SW 1271 (cell line): ENCODE measurements around the gene NR1H2.

Experiments used
- DNase-seq, 2 experiments: peaks; one replicate each; lab custom pipeline; 2025; lab: John Stamatoyannopoulos, UW

NR1H2 gene

GRCh38 chr19:50422397-50423278, 46.4 kb downstream of the NR1H2 start:
- no peak for DNase-seq

- no peak for DNase-seq
Measured at GRCh38 chr19:50423279-50424113, 47.2 kb downstream of the NR1H2 start.

GRCh38 chr19:50425581-50425980, 49.3 kb downstream of the NR1H2 start:
- no peak for DNase-seq

GRCh38 chr19:50427318-50427925, 51.2 kb downstream of the NR1H2 start:
- DNase-seq = no peak

GRCh38 chr19:50427997-50428425, 51.8 kb downstream of the NR1H2 start:
- no peak for DNase-seq

GRCh38 chr19:50428772-50429463, 52.7 kb downstream of the NR1H2 start:
- DNase-seq = no peak

- DNase-seq = no peak
Measured at GRCh38 chr19:50430888-50431342, 54.7 kb downstream of the NR1H2 start.

GRCh38 chr19:50431343-50432220, 55.3 kb downstream of the NR1H2 start:
- DNase-seq = peak in 1 of 2 experiments; percentile 12

GRCh38 chr19:50432221-50433028, 56.2 kb downstream of the NR1H2 start, which contains the start of gene MYBPC2:
Gene MYBPC2 (plus strand): TSS chr19:50432892. CDS start chr19:50432954, 62 bp downstream.
- DNase-seq = no peak
